Astrocyte of the spinal cord (primary cell): ENCODE measurements around the gene SH3BGRL3.
"Not testable (repeated sequence)": the region's sequence is repeated elsewhere in the genome, so short reads cannot be mapped to it uniquely, and the experiment has no call there.

Experiments used
- DNase-seq: peaks from one replicate; pipeline ENCODE4 v3.0.0; 2011; ENCODE audit warnings: low read depth, low spot score
- H3K4me3 ChIP-seq: 2 replicates; pipeline ENCODE4 v1.5.1; 2011; ENCODE audit warnings: low read depth, mild to moderate bottlenecking, low read length, moderate library complexity
- in situ Hi-C: cut with HindIII; loops from 2 replicates; pipeline ENCODE4 v1.10.0; 2017; ENCODE audit warnings: low sequenced_read_pairs
- TF ChIP-seq, protein P1 (sequence below): IDR thresholded peaks from 2 replicates; pipeline ENCODE4 v1.5.1; 2012; ENCODE audit warnings: low read depth, mild to moderate bottlenecking, low read length, inconsistent platforms

SH3BGRL3 gene

DNA sequence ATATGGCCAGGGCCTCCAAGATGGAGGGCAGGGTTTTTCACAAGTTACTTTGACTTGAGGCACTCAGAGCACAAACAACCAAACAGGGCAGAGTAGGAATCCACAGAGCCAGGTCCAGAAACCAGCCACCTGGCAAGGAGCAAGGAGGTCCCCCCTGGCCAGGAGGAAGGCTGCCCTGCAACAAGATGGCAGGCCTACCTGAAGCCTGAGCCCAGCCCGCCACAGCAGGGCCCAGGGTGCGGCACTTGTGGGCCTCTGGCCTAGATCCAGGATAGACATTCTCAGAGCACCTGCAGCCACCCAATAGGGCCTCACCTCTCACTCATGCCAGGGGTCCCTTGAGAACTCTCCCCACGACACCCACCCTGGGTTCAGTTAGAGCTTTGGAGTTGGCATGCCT lies 11.5 kb downstream of the SH3BGRL3 start:
- no peak overlapping the region for H3K4me3 ChIP-seq
- TF ChIP-seq, protein P1, sequence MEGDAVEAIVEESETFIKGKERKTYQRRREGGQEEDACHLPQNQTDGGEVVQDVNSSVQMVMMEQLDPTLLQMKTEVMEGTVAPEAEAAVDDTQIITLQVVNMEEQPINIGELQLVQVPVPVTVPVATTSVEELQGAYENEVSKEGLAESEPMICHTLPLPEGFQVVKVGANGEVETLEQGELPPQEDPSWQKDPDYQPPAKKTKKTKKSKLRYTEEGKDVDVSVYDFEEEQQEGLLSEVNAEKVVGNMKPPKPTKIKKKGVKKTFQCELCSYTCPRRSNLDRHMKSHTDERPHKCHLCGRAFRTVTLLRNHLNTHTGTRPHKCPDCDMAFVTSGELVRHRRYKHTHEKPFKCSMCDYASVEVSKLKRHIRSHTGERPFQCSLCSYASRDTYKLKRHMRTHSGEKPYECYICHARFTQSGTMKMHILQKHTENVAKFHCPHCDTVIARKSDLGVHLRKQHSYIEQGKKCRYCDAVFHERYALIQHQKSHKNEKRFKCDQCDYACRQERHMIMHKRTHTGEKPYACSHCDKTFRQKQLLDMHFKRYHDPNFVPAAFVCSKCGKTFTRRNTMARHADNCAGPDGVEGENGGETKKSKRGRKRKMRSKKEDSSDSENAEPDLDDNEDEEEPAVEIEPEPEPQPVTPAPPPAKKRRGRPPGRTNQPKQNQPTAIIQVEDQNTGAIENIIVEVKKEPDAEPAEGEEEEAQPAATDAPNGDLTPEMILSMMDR: no peak
- in situ Hi-C loops: no loop called here
- DNase-seq: no peak

DNA sequence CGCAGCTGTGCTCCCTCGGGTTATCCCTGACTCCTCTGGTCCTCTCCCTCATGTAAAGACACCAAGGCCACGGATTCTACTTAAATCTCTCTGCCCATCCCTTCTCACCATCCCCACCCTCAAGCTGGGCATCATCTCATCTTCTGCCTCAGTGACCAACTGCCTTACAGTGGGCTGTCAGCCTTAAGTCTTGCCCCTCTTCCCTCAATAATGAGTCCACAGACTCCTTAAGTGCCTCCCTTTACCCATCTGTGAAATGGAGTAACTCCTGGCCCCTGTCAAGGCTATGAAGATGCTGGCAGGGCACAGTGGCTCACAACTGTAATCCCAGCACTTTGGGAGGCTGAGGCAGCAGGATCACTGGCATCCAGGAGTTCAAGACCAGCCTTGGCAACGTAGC lies 12.1 kb downstream of the SH3BGRL3 start:
- DNase-seq: no peak
- TF ChIP-seq, protein P1: no peak
- in situ Hi-C loops: no loop called here
- H3K4me3 ChIP-seq: no peak overlapping the region

DNA sequence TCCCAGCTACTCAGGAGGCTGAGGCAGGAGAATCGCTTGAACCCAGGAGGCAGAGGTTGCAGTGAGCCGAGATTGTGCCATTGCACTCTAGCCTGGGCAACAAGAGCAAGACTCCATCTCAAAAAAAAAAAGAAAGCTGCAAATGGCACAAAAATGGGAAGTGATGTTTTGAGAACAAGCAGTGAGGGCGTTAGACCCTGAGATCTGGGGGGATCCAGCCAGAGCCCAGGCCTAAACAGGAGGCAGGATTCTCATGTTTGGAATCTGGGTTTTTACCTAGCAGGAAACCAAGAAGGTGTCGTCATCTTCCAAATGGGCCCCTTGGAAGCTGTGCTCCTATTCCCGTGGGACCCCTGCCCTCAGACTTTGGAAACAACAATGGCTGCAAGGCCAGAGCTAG lies 12.8 kb downstream of the SH3BGRL3 start:
- in situ Hi-C loops, DNase-seq, H3K4me3 ChIP-seq: not testable (repeated sequence)

DNA sequence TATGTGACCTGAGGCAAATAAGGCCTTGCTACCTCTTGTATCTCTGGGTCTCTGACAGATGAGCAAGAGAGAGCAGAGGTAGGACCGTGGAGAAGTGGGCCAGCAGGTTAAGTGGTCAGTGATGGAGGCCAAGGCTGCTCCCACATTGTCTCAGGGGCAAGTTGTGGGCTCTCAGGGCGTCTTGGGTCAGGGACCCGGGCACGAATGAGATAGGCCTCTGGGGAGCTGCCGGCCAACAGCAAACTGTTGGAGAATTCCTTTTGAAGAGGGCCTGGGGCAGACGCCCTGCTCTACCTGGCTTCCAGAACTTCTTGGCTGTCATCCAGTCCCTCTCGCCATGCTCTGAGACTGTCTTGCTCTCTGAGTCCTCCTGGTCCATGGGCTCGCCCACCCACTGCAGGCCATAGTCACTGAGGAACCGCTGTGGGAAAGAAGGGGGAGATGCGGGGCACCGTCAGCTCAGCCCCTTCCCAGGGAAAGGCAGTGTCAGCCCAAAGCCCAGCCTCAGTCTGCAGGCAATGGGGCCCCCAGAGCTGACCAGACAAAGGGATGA lies 14.1 kb downstream of the SH3BGRL3 start:
- TF ChIP-seq, protein P1: no peak
- in situ Hi-C loops: no loop called here
- no peak for DNase-seq
- no peak overlapping the region for H3K4me3 ChIP-seq

DNA sequence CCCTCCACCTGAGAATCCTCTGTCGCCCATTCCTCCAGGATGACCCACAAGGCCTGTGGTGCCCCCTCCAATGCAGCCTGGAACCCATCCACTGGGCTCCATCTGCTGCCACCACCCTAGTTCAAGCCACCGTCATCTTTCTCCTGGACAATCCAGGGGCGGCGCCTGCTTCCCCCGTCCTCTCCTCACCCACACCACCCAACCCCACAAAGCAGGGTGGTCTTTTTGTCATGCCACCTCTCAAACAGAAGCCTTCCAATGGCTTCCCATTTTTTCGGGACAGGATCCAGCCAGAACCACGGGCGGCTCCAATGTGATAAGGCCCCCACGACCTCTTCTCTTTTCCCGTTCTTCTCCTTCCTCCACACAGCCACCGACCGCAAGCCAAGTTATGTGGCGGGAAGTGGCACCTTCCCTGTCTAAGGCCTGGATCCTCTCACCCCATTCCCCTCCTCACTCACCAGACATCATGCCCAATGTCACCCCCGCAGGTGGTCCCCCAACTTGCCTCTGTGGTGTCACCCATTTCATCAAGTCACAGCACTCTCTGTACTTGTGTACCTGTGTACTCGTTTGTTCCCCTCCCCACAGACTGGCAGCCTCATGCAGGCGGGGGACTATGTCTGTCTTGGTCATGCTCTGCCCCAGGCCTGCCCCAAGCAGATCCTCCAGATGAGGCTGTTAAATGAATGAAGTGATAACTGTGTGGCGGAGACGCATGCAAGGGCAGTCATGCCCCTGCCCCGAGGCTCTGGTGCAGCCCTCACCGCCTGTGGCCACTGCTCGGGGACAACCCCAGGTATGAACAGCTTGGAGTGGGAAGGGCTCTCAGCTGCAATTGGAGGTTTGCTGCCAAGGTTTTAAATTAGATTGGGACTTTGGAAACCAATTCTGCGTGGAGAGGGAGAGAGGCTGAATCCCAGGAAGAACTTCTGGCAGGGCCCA lies 15.6 kb downstream of the SH3BGRL3 start:
- DNase-seq: no peak
- no peak overlapping the region for H3K4me3 ChIP-seq
- in situ Hi-C loops: no loop called here
- TF ChIP-seq, protein P1: no peak

DNA sequence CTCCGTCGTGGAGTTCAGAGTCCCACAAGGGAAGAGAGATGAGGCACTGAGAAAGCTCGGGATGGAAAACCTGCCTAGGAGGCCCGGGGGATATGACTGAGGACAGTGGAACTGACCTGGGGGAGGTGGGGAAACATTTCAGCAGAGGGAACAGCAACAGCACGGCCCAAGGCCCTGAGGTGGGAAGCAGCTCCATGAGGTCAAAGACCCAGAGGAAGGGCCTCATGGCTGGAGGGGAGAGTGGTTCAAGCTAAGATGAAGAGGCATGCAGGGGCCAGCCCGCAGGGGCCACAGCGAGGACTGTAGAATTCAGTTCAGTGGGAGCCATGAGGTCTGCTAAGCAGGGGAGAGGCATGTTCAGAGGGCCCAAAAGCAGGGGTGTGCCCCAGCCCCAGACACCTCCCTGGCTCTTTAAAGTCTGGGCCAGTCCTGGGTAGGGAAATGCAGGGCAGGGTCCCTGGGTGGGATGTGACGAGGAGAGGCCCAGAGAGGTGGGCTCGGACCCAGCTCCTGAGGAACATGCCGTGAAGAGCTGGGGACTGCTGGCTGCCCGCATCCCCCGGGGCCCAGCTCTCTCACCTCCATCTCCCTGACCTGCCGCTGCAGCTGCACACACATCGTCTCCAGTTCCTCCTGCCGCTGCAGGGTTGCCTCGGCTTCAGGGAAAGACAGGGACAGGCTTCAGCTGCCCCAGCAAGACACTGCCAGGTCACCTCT lies 16.6 kb downstream of the SH3BGRL3 start:
- no peak overlapping the region for H3K4me3 ChIP-seq
- no peak for DNase-seq
- TF ChIP-seq, protein P1: no peak
- in situ Hi-C loops: no loop called here
